ENCODE measurements around the gene RCOR1. TPM values are rescaled to one million over a fixed set of nuclear protein-coding genes. Genes with fewer than 3 reads are reported as not detected.

Gene RCOR1
- total and polyA plus RNA-seq, 2 of the 4 experiments (the other 2 are of a cell fraction), result 9.0 to 11.2 TPM

DNA sequence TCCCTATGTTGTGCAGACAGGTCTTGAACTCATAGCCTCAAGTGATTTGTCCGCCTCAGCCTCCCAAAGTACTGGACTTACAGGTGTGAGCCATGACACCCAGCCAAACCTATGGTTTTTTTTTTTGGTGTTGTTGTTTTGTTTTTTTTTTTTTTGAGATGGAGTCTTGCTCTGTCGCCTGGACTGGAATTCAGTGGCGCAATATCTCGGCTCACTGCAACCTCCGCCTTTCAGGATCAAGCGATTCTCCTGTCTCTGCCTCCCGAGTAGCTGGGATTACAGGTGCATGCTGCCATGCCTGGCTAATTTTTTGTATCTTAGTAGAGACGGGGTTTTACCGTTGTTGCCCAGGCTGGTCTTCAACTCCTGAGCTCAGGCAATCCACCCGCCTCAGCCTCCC is 11.3 kb upstream of the RCOR1 start:
- Histone ChIP-seq H4K91ac (ENCODE audit: insufficient read depth, low read depth, low read length) (no peak overlapping the region), H2BK20ac (ENCODE audit: low read depth, low read length) (no peak overlapping the region), H2AFZ (replicated peaks; ENCODE audit: low read length, poor library complexity) (no peak overlapping the region), H4K8ac (ENCODE audit: low read depth in 2 of 2, low read length in 2 of 2) (no peak overlapping the region), H2BK120ac (ENCODE audit: low read depth, low read length) (no peak overlapping the region), H3K4me3 (ENCODE audit: insufficient read depth, low read depth, low read length) (no peak overlapping the region), H4K20me1 (ENCODE audit: insufficient read depth, low read length) (no peaks in the 10 kb centered on the region), H3K18ac (ENCODE audit: low read depth, low read length) (no peak overlapping the region), H3K79me1 (ENCODE audit: low read depth in 1 of 2, low read length in 2 of 2) (no peaks in the 10 kb centered on the region; a peak in 1 of 4 replicates), H3K4ac (ENCODE audit: low read depth, low read length) (no peak overlapping the region), H2BK5ac (ENCODE audit: low read depth, low read length, poor library complexity, severe bottlenecking) (no peak overlapping the region), H4K5ac (ENCODE audit: low read depth, low read length) (no peak overlapping the region), H3K14ac (replicated peaks; ENCODE audit: low read depth, low read length) (no peak overlapping the region), H3K23ac (ENCODE audit: low read depth, low read length) (no peak overlapping the region), H2AK5ac (ENCODE audit: low read depth, low read length) (no peak overlapping the region), H2AK9ac (replicated peaks; ENCODE audit: low read depth, low read length, poor library complexity) (no peak overlapping the region), H3K4me1 (ENCODE audit: control insufficient read depth, insufficient read depth, low read length) (peaks cover 11% of the 10 kb centered on the region), H3K4me2 (ENCODE audit: low read depth, low read length) (no peak overlapping the region), H3K27me3 (ENCODE audit: control insufficient read depth, insufficient read depth, low read length) (no peaks in the 10 kb centered on the region), H3K9me1 (ENCODE audit: insufficient read depth, low read length) (peaks cover 20% of the 10 kb centered on the region), H2BK15ac (ENCODE audit: low read depth, low read length) (no peak overlapping the region), H3K9ac (ENCODE audit: low read depth, low read length) (no peak overlapping the region), H3K56ac (ENCODE audit: extremely low read depth, insufficient read depth, low read length) (no peak overlapping the region), H3K36me3 (ENCODE audit: control insufficient read depth, insufficient read depth, low read length) (no peaks in the 10 kb centered on the region), H3K27ac (ENCODE audit: insufficient read depth, low read length) (no peak overlapping the region), H3K9me3 (ENCODE audit: control insufficient read depth, insufficient read depth, low read length) (no peaks in the 10 kb centered on the region)
- TF ChIP-seq BHLHE40 (IDR thresholded peaks at IDR 0.05; ENCODE audit: low read depth, low read length) (no peak), CHD1 (IDR thresholded peaks at IDR 0.05; ENCODE audit: low read depth, low read length) (no peak), RAD21 (IDR thresholded peaks at IDR 0.05; ENCODE audit: low read length) (no peak), FOS (IDR thresholded peaks at IDR 0.05; ENCODE audit: low read depth, low read length) (no peak), RCOR1 (IDR thresholded peaks at IDR 0.05; ENCODE audit: insufficient replicate concordance, low read length) (no peak), MXI1 (IDR thresholded peaks at IDR 0.05; ENCODE audit: borderline replicate concordance, low read depth, low read length) (no peak), POLR2A (IDR thresholded peaks at IDR 0.05; ENCODE audit: low read depth, low read length) (no peak), MAFK (IDR thresholded peaks at IDR 0.05; ENCODE audit: low read depth, low read length) (no peak), RFX5 (IDR thresholded peaks at IDR 0.05; ENCODE audit: low read depth, low read length) (no peak), CEBPB (IDR thresholded peaks at IDR 0.05; ENCODE audit: low read depth, low read length) (no peak)
- TF ChIP-seq, protein P1, sequence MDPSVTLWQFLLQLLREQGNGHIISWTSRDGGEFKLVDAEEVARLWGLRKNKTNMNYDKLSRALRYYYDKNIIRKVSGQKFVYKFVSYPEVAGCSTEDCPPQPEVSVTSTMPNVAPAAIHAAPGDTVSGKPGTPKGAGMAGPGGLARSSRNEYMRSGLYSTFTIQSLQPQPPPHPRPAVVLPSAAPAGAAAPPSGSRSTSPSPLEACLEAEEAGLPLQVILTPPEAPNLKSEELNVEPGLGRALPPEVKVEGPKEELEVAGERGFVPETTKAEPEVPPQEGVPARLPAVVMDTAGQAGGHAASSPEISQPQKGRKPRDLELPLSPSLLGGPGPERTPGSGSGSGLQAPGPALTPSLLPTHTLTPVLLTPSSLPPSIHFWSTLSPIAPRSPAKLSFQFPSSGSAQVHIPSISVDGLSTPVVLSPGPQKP (IDR thresholded peaks at IDR 0.05; ENCODE audit: borderline replicate concordance, low read depth, low read length), result no peak
- TF ChIP-seq, protein P2, sequence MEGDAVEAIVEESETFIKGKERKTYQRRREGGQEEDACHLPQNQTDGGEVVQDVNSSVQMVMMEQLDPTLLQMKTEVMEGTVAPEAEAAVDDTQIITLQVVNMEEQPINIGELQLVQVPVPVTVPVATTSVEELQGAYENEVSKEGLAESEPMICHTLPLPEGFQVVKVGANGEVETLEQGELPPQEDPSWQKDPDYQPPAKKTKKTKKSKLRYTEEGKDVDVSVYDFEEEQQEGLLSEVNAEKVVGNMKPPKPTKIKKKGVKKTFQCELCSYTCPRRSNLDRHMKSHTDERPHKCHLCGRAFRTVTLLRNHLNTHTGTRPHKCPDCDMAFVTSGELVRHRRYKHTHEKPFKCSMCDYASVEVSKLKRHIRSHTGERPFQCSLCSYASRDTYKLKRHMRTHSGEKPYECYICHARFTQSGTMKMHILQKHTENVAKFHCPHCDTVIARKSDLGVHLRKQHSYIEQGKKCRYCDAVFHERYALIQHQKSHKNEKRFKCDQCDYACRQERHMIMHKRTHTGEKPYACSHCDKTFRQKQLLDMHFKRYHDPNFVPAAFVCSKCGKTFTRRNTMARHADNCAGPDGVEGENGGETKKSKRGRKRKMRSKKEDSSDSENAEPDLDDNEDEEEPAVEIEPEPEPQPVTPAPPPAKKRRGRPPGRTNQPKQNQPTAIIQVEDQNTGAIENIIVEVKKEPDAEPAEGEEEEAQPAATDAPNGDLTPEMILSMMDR (conservative IDR thresholded peaks at IDR 0.05; ENCODE audit: low read depth, low read length), result no peak
- 100% methylated on average over 3 of the region's 10 CpGs; no CpG with 5 or more reads in 1 of the 2 experiments for WGBS, 2 experiments (ENCODE audit: extremely low coverage in 2 of 2, insufficient read length in 1 of 2)
- in situ Hi-C loops (cut with MboI; ENCODE audit: low sequenced_read_pairs) (no loop called here), intact Hi-C loops (cut with micrococcal nuclease) (no loop called here), dilution Hi-C loops (cut with HindIII; ENCODE audit: low sequenced_read_pairs, unreplicated experiment) (no loop called here)
- CTCF ChIA-PET, result interaction anchor here (0.6 kb wide), 1 partner anchor 22 kb away, joined by 3 read pairs; no protein-coding TSS in a partner anchor
- no TSS peak for BruUV-seq (replicated peaks)
- ATAC-seq (ENCODE audit: low read depth) (no peak), DNase-seq (no peak)
- POLR2A ChIA-PET (ENCODE audit: unreplicated experiment), result no interaction called here
